GM12873 (cell line): ENCODE data around the gene MPRIP.
A peak's percentile ranks its signal among the peaks of the same experiment; 100 is the strongest.

Source experiments
- TF ChIP-seq, protein P1 (sequence below): IDR thresholded peaks from 2 replicates; pipeline ENCODE4 v1.5.1; 2012; ENCODE audit warnings: low read depth, mild to moderate bottlenecking, moderate library complexity, low read length, control low read depth; ENCODE audit not compliant: insufficient read depth; ENCODE audit errors: missing control alignments

Gene MPRIP

GRCh38 chr17:17155568-17155967 is 113.3 kb downstream of the MPRIP start:
- TF ChIP-seq, protein P1, sequence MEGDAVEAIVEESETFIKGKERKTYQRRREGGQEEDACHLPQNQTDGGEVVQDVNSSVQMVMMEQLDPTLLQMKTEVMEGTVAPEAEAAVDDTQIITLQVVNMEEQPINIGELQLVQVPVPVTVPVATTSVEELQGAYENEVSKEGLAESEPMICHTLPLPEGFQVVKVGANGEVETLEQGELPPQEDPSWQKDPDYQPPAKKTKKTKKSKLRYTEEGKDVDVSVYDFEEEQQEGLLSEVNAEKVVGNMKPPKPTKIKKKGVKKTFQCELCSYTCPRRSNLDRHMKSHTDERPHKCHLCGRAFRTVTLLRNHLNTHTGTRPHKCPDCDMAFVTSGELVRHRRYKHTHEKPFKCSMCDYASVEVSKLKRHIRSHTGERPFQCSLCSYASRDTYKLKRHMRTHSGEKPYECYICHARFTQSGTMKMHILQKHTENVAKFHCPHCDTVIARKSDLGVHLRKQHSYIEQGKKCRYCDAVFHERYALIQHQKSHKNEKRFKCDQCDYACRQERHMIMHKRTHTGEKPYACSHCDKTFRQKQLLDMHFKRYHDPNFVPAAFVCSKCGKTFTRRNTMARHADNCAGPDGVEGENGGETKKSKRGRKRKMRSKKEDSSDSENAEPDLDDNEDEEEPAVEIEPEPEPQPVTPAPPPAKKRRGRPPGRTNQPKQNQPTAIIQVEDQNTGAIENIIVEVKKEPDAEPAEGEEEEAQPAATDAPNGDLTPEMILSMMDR: peak; percentile 26

DNA sequence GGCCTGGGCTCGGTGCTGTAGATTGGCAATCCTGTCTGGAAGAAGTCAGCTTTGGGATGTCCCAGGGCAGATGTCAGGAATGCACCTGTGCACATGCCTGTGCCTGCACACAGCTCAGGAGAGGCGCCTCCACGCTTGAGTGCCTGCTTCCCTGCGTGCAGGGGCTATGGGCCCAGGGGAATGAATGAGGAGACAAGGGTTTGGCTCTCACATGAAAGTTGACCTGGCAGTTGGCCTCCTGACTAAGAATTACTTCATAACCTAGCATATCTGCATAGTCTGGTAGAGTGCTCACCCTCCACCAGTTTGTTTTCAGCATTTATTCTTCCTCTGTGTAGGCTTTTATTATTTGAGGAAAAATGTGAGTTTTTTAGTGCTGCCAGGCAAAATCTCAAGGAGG is 113.8 kb downstream of the MPRIP start:
- TF ChIP-seq, protein P1: no peak

DNA sequence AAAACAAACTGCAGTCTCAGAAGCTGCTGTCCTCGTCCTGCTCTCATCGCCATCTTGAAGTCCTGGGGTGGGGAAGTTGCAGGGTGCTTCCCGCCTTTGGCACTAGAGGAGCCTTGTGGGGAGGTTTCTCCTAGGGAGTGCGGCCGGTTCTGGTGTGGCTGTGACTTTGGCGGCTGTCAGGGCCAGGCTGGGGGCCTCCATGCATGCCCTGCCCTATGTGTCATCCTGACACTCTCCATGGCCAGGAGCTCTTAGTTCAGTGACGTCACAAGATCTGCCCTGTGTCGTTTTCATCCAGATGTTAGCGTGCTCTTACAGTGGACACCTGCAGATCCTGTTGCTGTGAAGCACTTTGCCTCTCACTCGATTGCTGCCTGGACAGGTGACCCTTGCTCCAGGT is 114.3 kb downstream of the MPRIP start:
- TF ChIP-seq, protein P1: no peak

DNA sequence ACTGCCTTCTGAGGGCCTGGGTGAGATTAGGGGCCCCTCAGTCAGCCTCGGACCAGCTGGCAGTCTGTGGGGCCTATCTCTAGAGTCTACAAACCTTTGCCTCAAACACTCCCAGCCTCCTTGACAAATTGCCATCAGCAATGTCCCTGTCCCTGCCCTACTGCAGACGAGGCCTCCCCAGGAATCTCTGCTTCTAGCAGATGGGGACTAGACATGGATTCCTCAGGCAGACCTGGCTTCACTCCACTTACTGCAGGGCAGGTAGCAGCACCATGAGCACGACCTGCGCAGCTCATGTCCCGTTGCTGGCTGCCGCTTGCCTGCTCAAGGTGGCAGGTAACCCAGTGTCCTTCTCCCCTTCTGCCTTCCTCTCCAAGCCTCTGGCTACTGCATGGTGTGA is 114.8 kb downstream of the MPRIP start:
- TF ChIP-seq, protein P1: no peak

DNA sequence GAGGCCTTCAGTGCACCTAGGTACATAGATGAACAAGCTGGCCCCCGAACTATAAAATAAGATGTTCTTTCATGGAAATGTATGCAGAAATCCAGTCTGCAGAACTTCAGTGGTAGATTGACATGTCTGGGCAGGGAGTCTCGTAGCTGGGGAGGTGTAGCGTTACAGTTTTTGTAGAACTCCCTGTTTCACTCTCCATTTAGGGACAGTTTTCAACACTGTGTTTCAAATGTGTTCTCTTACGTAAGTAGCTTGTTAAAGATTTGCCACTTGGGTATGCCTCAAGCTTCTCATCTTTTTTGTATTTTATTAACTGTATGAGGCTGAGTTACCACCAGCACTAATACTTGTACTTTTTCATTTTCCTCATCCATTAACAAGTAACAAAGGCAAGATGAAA is 117.3 kb downstream of the MPRIP start:
- TF ChIP-seq, protein P1: no peak

- TF ChIP-seq, protein P1: no peak
These were observed 118.9 kb downstream of the MPRIP start for GRCh38 chr17:17161121-17161520.

GRCh38 chr17:17161759-17162158 is 119.5 kb downstream of the MPRIP start:
- TF ChIP-seq, protein P1: no peak
